Measurements from ENCODE around the gene TBC1D13. TPM values are rescaled to one million over a fixed set of nuclear protein-coding genes. Genes with fewer than 3 reads are reported as not detected.
"Not testable (repeated sequence)": the region's sequence is repeated elsewhere in the genome, so short reads cannot be mapped to it uniquely, and the experiment has no call there.

Gene TBC1D13
- polyA plus RNA-seq, 1 donor from 2014 or later: 30.0 TPM

- TF ChIP-seq REST (IDR thresholded peaks at IDR 0.05; ENCODE audit: borderline replicate concordance) (no peak), RAD21 (conservative IDR thresholded peaks at IDR 0.05) (no peak)
These were observed 6.1 kb downstream of the TBC1D13 start for GRCh38 chr9:128792978-128793686.

GRCh38 chr9:128794961-128795360 lies 7.9 kb downstream of the TBC1D13 start:
- not testable (repeated sequence) for H3K9me3 ChIP-seq (ENCODE audit: low read length); H3K9me2 ChIP-seq (ENCODE audit: insufficient read depth, low read length); H2AFZ ChIP-seq (ENCODE audit: low read depth, low read length); H4K20me1 ChIP-seq (ENCODE audit: insufficient read depth); H3F3A ChIP-seq (ENCODE audit: insufficient read depth, low read length, poor library complexity, severe bottlenecking); H3K9ac ChIP-seq (ENCODE audit: low read length); H3K4me2 ChIP-seq (ENCODE audit: low read length); H3K79me2 ChIP-seq (replicated peaks; ENCODE audit: insufficient read depth, low read length); H3K27me3 ChIP-seq (ENCODE audit: insufficient read depth, low read depth, low read length); H3K4me3 ChIP-seq (ENCODE audit: low read length); H3K36me3 ChIP-seq (ENCODE audit: insufficient read depth, low read length); H3K27ac ChIP-seq (ENCODE audit: low read length)

More at GRCh38 chr9:128792978-128793686, 6.1 kb downstream of the TBC1D13 start:
- Histone ChIP-seq H2AFZ (ENCODE audit: low read depth, low read length) (no peak overlapping the region), H3K9me2 (ENCODE audit: insufficient read depth, low read length) (no peaks in the 10 kb centered on the region), H3K27ac (ENCODE audit: low read length) (no peak overlapping the region), H3K4me3 (ENCODE audit: low read length) (no peak overlapping the region), H3K9me3 (ENCODE audit: low read length) (no peaks in the 10 kb centered on the region), H3K9ac (ENCODE audit: low read length) (no peak overlapping the region), H4K20me1 (ENCODE audit: insufficient read depth) (no peaks in the 10 kb centered on the region), H3F3A (ENCODE audit: insufficient read depth, low read length, poor library complexity, severe bottlenecking) (no peaks in the 10 kb centered on the region), H3K27me3 (ENCODE audit: insufficient read depth, low read depth, low read length) (no peaks in the 10 kb centered on the region), H3K36me3 (ENCODE audit: insufficient read depth, low read length) (no peaks in the 10 kb centered on the region), H3K4me2 (ENCODE audit: low read length) (no peak overlapping the region), H3K79me2 (replicated peaks; ENCODE audit: insufficient read depth, low read length) (peaks cover 3% of the 10 kb centered on the region)

GRCh38 chr9:128798896-128799295 lies 11.8 kb downstream of the TBC1D13 start:
- TF ChIP-seq POLR2AphosphoS5 (IDR thresholded peaks at IDR 0.05): no peak
- no peak for TF ChIP-seq TAF1 (IDR thresholded peaks at IDR 0.05; ENCODE audit: low read depth)
- TF ChIP-seq CTCF (IDR thresholded peaks at IDR 0.05; ENCODE audit: poor library complexity, severe bottlenecking): no peak
- no peak for TF ChIP-seq REST (IDR thresholded peaks at IDR 0.05; ENCODE audit: borderline replicate concordance)
- no peak for TF ChIP-seq SMC3 (conservative IDR thresholded peaks at IDR 0.05; ENCODE audit: poor library complexity)
- TF ChIP-seq RAD21 (conservative IDR thresholded peaks at IDR 0.05): no peak
- TF ChIP-seq EP300 (conservative IDR thresholded peaks at IDR 0.05; ENCODE audit: poor library complexity, severe bottlenecking): no peak
- no peak for TF ChIP-seq MXI1 (conservative IDR thresholded peaks at IDR 0.05; ENCODE audit: poor library complexity, severe bottlenecking)
- TF ChIP-seq EZH2 (IDR thresholded peaks at IDR 0.05; ENCODE audit: borderline replicate concordance, insufficient read depth, low read length, poor library complexity, severe bottlenecking): no peak
- Histone ChIP-seq H3K4me3 (ENCODE audit: low read length) (no peak overlapping the region), H3F3A (ENCODE audit: insufficient read depth, low read length, poor library complexity, severe bottlenecking) (no peaks in the 10 kb centered on the region), H3K9me3 (ENCODE audit: low read length) (no peaks in the 10 kb centered on the region), H3K27me3 (ENCODE audit: insufficient read depth, low read depth, low read length) (no peaks in the 10 kb centered on the region), H3K9me2 (ENCODE audit: insufficient read depth, low read length) (no peaks in the 10 kb centered on the region), H3K79me2 (replicated peaks; ENCODE audit: insufficient read depth, low read length) (no peaks in the 10 kb centered on the region), H3K27ac (ENCODE audit: low read length) (no peak overlapping the region), H2AFZ (ENCODE audit: low read depth, low read length) (no peak overlapping the region), H3K4me2 (ENCODE audit: low read length) (no peak overlapping the region), H3K9ac (ENCODE audit: low read length) (no peak overlapping the region), H3K36me3 (ENCODE audit: insufficient read depth, low read length) (no peaks in the 10 kb centered on the region), H4K20me1 (ENCODE audit: insufficient read depth) (no peaks in the 10 kb centered on the region)

All from neural cell (in vitro differentiated cells).